Ovary (tissue), 9 donors: ENCODE measurements around the gene NEMF. TPM values are rescaled to one million over a fixed set of nuclear protein-coding genes. Genes with fewer than 3 reads are reported as not detected.
"Not testable (repeated sequence)": the region's sequence is repeated elsewhere in the genome, so short reads cannot be mapped to it uniquely, and the experiment has no call there.

Experiments used
- DNase-seq, 5 donors: peaks; one replicate each; pipeline ENCODE4 v3.0.0-alpha.2; 2019 to 2020
- H3K27ac ChIP-seq, 2 donors: fragments of 200-600 bp; one replicate each; pipeline versions ENCODE4 v1.5.1 to v1.8.0; 2019 to 2022
- H3K27me3 ChIP-seq: fragments of 200-600 bp; one replicate; pipeline ENCODE4 v1.8.0; 2022
- H3K36me3 ChIP-seq: fragments of 200-600 bp; sonication (generic); one replicate; pipeline ENCODE4 v1.5.1; 2019
- H3K4me1 ChIP-seq: one replicate; pipeline ENCODE4 v1.8.1; 2013; ENCODE audit warnings: mild to moderate bottlenecking, moderate library complexity; ENCODE audit not compliant: insufficient read depth
- H3K4me3 ChIP-seq: fragments of 200-600 bp; sonication (generic); one replicate; pipeline ENCODE4 v1.5.1; 2017
- H3K9me3 ChIP-seq, 2 donors: fragments of 200-600 bp in 1 of 2; sonication (generic) in 1 of 2; one replicate each; pipeline versions ENCODE4 v1.5.1 to v1.8.1; 2013 to 2019; ENCODE audit warnings: mild to moderate bottlenecking in 1 of 2, moderate library complexity in 1 of 2
- EP300 ChIP-seq: sonication (generic); formaldehyde crosslinking; IDR thresholded peaks from one replicate; pipeline ENCODE4 v1.6.1; 2017; ENCODE audit warnings: antibody characterized with exemption
- POLR2A ChIP-seq: fragments of 450-650 bp; IDR thresholded peaks from one replicate; pipeline ENCODE4 v1.6.1; 2017; ENCODE audit warnings: antibody characterized with exemption, mild to moderate bottlenecking, moderate library complexity
- whole genome bisulfite sequencing, 3 donors: extraction: QIAGEN DNeasy Blood & Tissue Kit in 1 of 3; methylation state at CpG; one replicate each; pipeline versions ENCODE4 v1.1.5 to v1.1.7; 2013 to 2017; 5-methylcytosine and 5-hydroxymethylcytosine counted together
- intact Hi-C, 4 donors: fragments of 100-400 bp; cut with DNase I; formaldehyde crosslinking; loops; one replicate each; pipeline versions ENCODE4 v1.11.0 to v1.15.1; 2022 to 2023
- polyA plus RNA-seq, 2 donors: library from polyadenylated mRNA; stranded (reverse); fragments of 200-250 nt in 1 of 2; fragments of 350-450 nt in 1 of 2; fragmentation: Illumina TruSeq in 1 of 2; extraction: RNeasy Lipid Tissue Mini Kit (QIAGEN cat#74804) in 1 of 2; gene quantifications; one replicate each; pipeline ENCODE4 v1.2.3, GENCODE V29; 2013 to 2014
- small RNA-seq: library from RNA; depleted of rRNA; stranded (forward); fragments of <200 nt; gene quantifications from one replicate; pipeline ENCODE3, GENCODE V24; 2016
- total RNA-seq, 7 donors: library from RNA; depleted of rRNA in 2 of 7; stranded (reverse); fragments of >200 nt in 2 of 7; fragmentation: NEBNext Ultra II Directional in 3 of 7; extraction: Animal tissue kit (Norgen Biotek cat#: 25700) in 3 of 7; gene quantifications; one replicate each; pipeline versions ENCODE4 v1.1.0 to v1.2.4, GENCODE V29; 2016 to 2023
- TF ChIP-seq, protein P1 (sequence below), 3 donors: fragments of 450-650 bp in 2 of 3; fragments of 200-600 bp in 1 of 3; IDR thresholded peaks; one replicate each; pipeline versions ENCODE4 v1.5.1 to v1.8.0; 2016 to 2022; ENCODE audit warnings: antibody characterized with exemption in 3 of 3, mild to moderate bottlenecking in 1 of 3
- donor health status: DM: no; HTN: no; CAD: no; lungs with moderate emphysema.
- donor health status: DM: no; HTN: no; CAD: no.
- donor health status: Bipolar disorder and iron deficiency.
- donor health status: DM: yes; HTN: yes; CAD: no.
- donor health status: DM: no; HTN: no; CAD: no.
- donor health status: DM: yes; HTN: yes; CAD: no.

Gene NEMF
- total and polyA plus RNA-seq, 9 donors = 20.9 to 98.9 (median 68.6) TPM

DNA sequence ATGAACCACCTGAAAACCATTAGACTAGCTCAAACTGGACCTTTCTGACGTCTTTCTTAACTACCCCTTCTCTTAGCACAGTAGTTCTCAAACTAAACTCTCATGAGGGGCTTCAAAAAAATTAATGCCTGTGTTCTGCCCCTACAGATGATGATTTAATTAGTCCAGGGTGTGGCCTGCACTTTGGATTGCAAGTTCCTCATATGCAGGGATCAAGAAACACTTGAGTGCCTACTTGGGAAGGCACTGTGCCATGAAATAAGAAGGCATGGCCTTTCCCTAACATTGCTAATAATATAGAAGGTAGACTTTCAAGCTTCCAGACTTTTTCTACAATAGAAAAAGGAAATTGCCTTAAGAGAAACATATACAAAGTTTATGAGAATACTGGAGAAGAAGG is 107.4 kb downstream of the NEMF start:
- Histone ChIP-seq H3K36me3 (no peaks in the 10 kb centered on the region), H3K27ac (no peak overlapping the region), H3K4me3 (no peak overlapping the region), H3K4me1 (no peaks in the 10 kb centered on the region), H3K9me3 (no peaks in the 10 kb centered on the region), H3K27me3 (no peaks in the 10 kb centered on the region)
- intact Hi-C loops = no loop called here
- TF ChIP-seq EP300 (no peak), POLR2A (no peak)
- TF ChIP-seq, protein P1, sequence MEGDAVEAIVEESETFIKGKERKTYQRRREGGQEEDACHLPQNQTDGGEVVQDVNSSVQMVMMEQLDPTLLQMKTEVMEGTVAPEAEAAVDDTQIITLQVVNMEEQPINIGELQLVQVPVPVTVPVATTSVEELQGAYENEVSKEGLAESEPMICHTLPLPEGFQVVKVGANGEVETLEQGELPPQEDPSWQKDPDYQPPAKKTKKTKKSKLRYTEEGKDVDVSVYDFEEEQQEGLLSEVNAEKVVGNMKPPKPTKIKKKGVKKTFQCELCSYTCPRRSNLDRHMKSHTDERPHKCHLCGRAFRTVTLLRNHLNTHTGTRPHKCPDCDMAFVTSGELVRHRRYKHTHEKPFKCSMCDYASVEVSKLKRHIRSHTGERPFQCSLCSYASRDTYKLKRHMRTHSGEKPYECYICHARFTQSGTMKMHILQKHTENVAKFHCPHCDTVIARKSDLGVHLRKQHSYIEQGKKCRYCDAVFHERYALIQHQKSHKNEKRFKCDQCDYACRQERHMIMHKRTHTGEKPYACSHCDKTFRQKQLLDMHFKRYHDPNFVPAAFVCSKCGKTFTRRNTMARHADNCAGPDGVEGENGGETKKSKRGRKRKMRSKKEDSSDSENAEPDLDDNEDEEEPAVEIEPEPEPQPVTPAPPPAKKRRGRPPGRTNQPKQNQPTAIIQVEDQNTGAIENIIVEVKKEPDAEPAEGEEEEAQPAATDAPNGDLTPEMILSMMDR (IDR thresholded peaks at IDR 0.05) = no peak
- DNase-seq = no peak
- WGBS, 3 donors = 82 to 92% (median 84%) methylated on average over 1 of the region's 1 CpG

DNA sequence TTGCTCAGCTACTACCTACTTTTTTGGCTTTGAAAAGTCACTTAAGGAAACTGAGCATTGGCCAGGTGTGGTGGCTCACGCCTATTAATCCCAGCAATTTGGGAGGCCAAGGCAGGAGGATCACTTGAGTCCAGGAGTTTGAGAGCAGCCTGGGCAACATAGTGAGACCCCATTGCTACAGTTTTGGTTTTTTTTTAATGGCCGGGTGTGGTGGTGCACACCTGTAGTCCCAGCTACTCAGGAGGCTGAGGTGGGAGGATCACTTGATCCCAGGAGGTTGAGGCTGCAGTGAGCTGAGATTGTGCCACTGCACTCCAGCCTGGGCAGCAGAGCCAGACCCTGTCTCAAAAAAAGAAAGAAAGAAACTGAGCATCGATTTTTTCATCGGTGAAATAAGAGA is 116.9 kb downstream of the NEMF start:
- DNase-seq, H3K27me3 ChIP-seq, intact Hi-C loops, H3K9me3 ChIP-seq, H3K27ac ChIP-seq, H3K4me1 ChIP-seq, H3K4me3 ChIP-seq, H3K36me3 ChIP-seq: not testable (repeated sequence)
- 97 to 98% (median 98%) methylated on average over 4 of the region's 4 CpGs for WGBS, 3 donors

DNA sequence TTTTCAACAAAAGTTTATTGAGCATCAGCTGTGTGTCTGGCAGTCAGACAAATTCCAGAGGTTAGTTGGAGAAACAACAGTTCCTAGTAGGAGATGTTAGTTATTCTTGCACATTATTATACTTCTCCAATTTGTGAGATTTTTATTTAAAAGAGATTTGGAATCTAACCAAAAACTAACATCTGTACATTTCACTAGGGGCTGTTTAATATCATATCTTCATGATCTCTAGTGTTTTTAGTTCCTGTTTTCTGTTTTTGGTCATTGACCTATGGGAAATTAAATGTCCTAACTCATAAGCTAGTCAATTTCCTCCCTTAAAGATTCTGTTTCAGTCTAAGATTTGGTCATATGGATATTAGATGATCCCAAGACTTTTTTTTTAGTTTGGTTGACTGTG is 118.8 kb downstream of the NEMF start:
- no peaks in the 10 kb centered on the region for H3K27me3 ChIP-seq
- no peaks in the 10 kb centered on the region for H3K9me3 ChIP-seq
- no peaks in the 10 kb centered on the region for H3K4me1 ChIP-seq
- intact Hi-C loops = no loop called here
- H3K36me3 ChIP-seq = no peaks in the 10 kb centered on the region
- no peak overlapping the region for H3K4me3 ChIP-seq
- no peak for TF ChIP-seq EP300
- TF ChIP-seq, protein P1 (IDR thresholded peaks at IDR 0.05) = no peak
- no peak for TF ChIP-seq POLR2A
- DNase-seq = no peak
- no peak overlapping the region for H3K27ac ChIP-seq

DNA sequence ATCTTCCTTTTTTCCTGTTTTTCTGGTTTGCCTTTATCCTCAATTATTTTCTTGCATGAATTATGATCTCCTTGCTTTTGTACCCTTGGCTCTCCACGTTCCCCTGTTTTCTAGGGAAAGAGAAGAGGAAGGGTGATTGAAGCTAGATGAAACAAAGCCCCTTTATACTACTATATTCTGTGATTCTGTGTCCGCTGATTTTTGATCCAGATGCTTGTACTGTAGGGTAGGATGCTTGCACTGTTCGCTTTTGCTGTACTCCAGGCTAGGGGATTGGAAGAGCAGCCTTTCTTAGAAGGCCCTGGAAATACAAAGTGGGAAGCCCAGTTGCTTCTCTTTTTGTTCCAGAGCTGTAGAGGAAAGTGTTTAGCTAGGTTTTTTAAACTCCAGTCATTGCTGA is 119.7 kb downstream of the NEMF start:
- H3K9me3 ChIP-seq = no peaks in the 10 kb centered on the region
- no peaks in the 10 kb centered on the region for H3K27me3 ChIP-seq
- intact Hi-C loops = no loop called here
- no peaks in the 10 kb centered on the region for H3K36me3 ChIP-seq
- WGBS, 3 donors = 91 to 94% (median 92%) methylated on average over 3 of the region's 3 CpGs
- no peaks in the 10 kb centered on the region for H3K4me1 ChIP-seq
- H3K27ac ChIP-seq = no peak overlapping the region
- no peak for DNase-seq
- TF ChIP-seq POLR2A = no peak
- no peak for TF ChIP-seq EP300
- TF ChIP-seq, protein P1 (IDR thresholded peaks at IDR 0.05) = no peak
- H3K4me3 ChIP-seq = no peak overlapping the region

Small RNAs within 50 kb of the gene (small RNA-seq; reads per million reads assigned to genes)
- gene RF00019 = not detected
- gene RN7SL2 = 1.1 reads per million, percentile 60 among the genes with 10 or more reads in this experiment
- gene RN7SL3 = not detected
- not detected for gene RNU6-189P
- gene RNU6-539P = not detected

Other genes starting within 250 kb of the NEMF start
- 100 to 1,000 TPM; 196 to 516 (median 284) TPM for gene RPL36AL, start 232.2 kb downstream of the NEMF start, total RNA-seq
- 100 to 1,000 TPM; 657 to 712 TPM for gene RPL36AL, start 232.2 kb downstream of the NEMF start, polyA plus RNA-seq
- 10 to 100 TPM; 23.0 to 45.1 (median 28.1) TPM for gene MGAT2, start 232.0 kb downstream of the NEMF start, total RNA-seq
- gene MGAT2, start 232.0 kb downstream of the NEMF start, polyA plus RNA-seq = 10 to 100 TPM; 15.9 to 21.4 TPM
- gene DNAAF2, start 217.5 kb downstream of the NEMF start, total RNA-seq = 10 to 100 TPM in 2 of 7 donors, 1 to 10 TPM in 5; 5.5 to 19.3 (median 6.8) TPM
- gene DNAAF2, start 217.5 kb downstream of the NEMF start, polyA plus RNA-seq = 1 to 10 TPM; 3.3 to 5.5 TPM
- 1 to 10 TPM; 1.6 to 5.0 (median 2.5) TPM for gene POLE2, start 164.6 kb downstream of the NEMF start, total RNA-seq
- gene POLE2, start 164.6 kb downstream of the NEMF start, polyA plus RNA-seq = 1 to 10 TPM; 1.6 to 2.5 TPM
- gene KLHDC1, start 159.7 kb downstream of the NEMF start, total RNA-seq = 10 to 100 TPM in 6 of 7 donors, 1 to 10 TPM in 1; 8.6 to 22.9 (median 19.3) TPM
- 1 to 10 TPM; 6.7 to 8.3 TPM for gene KLHDC1, start 159.7 kb downstream of the NEMF start, polyA plus RNA-seq
- 10 to 100 TPM; 49.4 to 84.1 (median 70.1) TPM for gene KLHDC2, start 84.6 kb downstream of the NEMF start, total RNA-seq
- 10 to 100 TPM; 66.6 to 89.7 TPM for gene KLHDC2, start 84.6 kb downstream of the NEMF start, polyA plus RNA-seq
- 10 to 100 TPM; 19.8 to 39.7 (median 34.9) TPM for gene ARF6, start 40.3 kb upstream of the NEMF start, total RNA-seq
- 10 to 100 TPM; 20.3 to 34.1 TPM for gene ARF6, start 40.3 kb upstream of the NEMF start, polyA plus RNA-seq